NCI-H1417 treated with DMSO at 0.1 percent for 48 hours (cell line): ENCODE results near the gene KAZN.
A peak's percentile ranks its signal among the peaks of the same experiment; 100 is the strongest.

ENCODE experiments used
- DNase-seq: peaks from one replicate; lab custom pipeline; 2025; lab: John Stamatoyannopoulos, UW

The KAZN gene

DNA sequence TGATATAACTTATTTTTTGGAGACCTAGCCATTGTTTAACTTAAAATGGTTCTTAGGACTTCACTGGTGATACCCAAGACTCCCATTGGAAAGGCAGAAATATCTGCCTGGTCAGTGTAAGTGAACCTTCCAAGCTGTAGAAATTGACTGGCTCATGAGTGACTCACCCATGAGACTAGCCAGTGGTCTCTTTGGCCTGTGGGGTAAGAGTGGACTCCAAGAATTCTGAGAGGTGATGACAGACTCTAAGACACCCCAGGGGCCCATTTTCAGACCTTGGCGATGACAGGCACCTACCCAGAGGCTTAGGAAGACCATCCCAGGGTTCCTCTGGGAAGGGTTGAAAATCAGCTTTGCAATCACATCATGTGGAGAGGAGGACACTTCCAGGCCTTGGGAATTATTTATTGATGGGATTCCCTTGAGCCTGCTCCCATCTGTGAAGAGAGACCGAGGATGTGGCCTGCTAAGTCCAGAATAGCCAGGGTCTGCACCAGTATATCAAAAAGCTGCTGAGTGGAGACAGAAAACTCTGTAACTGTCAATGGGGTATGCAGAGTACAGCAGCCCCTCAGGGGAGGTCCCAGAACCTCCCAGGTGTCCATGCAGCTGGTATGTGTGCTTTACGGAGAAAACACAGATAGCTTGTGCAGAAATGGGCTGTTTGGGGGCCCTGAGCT is 78.9 kb downstream of the KAZN start:
- no peak for DNase-seq

GRCh38 chr1:14678011-14678638 is 79.6 kb downstream of the KAZN start:
- DNase-seq: no peak

- no peak for DNase-seq
Measured at GRCh38 chr1:14679027-14679688, 80.7 kb downstream of the KAZN start.

DNA sequence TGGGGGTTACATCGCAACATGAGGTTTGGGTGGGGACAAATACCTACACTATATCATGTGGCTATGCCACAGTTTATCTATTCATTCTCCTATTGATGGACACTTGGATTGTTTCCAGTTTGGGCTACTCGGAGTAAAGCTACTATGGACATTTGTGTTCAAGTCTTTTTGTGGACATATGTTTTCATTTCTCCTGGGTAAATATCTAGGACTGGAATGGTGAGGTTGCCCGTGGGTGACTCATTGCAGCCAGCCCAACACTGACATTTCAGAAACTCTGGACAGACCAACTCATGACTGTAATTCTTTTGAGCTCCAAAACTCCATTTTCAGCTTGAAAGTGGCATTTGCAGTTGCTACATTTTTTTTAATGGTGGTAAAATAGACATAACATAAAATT is 82.7 kb downstream of the KAZN start:
- DNase-seq: no peak

DNA sequence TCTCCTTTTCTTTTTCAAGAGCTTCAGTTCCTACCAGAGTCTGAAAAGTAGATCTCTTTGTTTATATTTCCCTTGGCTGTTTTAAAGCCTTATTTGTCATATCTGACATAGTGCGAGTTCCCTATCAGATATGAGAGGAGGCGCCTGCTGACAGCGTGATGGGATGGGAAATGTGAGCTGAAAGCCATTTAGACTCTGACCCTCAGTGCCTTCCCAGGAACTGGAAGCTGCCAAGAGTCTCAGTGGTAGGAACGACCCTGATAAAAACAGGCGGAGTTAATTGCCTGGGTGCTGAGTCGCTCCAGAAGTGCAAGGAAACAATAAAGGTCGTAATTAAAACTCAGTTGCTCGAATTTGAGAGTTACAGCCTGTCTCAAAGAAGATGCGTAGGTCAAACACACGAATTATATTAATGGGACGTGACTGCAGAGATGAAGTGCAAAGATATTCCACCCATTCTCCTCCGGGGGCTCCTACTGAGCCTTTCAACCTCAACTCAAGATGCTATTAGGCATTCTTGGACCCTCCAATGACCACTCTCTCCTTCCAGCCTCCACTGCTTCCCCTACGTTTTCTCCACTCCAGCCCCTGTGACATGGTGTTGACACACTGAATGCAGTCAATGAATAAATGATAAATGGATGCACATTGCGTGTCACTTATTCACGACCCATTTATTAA is 84.6 kb downstream of the KAZN start:
- DNase-seq: no peak

DNA sequence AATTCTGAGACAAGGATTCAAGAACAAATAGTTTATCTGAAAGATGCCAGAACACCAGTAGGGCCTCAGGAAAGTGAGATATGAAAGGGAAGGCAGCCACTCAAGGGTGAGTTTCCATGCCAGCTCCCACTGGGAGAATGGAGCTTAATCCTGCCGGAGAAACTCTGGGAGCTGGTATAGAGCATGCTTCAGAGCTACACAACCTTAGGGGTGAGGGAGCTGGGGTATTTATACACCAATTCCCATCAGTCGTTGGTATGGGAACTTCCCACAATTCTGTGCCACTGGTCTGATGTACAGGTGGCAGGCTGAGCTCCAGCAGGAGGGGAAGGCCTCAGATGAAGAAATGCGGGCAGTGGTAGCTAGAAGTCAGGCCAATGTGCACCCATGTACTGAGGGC is 86.6 kb downstream of the KAZN start:
- no peak for DNase-seq

- DNase-seq: no peak
Measured at GRCh38 chr1:14686701-14687100, 88.2 kb downstream of the KAZN start.

DNA sequence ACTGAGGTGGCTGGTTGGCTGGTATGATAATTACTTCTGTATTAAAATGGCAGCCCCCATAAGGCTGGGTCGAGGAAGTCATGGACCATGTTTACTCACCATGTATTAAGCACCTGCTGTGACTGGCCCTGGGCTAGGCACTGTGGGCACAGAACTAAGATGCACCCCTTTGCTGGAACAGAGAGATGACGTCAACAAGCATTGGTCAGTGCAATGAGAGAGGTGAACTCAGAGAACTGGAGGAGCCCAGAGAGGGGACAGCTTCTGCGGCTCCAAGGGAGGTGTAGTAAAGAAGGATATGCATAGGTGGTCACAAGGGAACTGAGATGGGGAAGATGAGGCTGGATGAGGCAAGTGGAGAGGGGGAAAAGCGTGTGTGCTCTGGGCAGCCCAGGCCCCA is 88.7 kb downstream of the KAZN start:
- DNase-seq: no peak

DNA sequence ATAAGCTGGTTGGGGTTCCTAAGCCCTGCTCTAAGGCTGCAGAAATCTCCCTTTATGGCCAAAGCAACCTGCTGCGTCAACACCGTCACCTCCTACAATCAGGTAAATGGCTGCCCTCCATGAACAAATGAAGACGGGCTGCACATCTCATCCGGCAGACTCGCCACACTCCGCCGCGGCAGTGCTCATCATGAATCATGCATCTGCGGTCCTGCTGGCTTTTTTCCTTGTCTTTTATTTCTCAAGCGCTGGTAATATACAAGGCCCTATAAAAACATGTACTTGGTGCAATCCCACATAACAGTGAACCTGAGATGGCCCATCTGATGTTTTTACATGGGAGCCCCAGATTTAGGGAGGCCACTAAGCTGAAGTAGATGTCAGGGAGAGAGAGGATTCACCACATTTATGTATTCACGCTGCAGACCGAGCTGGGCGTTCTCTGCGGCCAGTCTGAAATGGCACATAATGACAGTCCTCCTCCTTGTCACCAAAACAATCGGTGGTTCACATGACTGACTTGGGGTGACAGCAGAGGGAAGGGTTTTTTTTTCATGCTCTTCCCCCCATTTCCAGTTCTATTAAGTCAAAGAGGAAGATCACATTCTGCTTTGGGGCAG is 91.6 kb downstream of the KAZN start:
- DNase-seq: no peak

DNA sequence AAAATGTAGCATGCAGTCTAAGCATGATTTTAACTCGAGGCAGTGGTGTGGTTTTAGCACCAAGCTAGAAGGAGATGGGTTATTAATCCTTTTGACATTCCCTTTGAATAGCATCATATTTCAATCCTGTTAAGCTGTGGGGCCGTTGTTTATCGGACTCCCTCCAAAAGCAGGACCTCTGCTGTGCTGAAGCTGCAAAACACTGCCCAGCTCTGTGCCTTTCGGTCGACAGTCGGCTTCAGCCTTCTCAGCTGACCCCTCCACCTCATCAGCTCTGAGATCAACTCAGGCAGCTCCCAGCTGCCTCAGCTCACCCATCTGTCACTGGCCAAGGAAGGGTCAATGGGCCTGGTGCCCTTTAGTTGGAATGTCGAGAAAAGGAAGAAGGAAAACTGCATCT is 95.5 kb downstream of the KAZN start:
- DNase-seq: no peak

- no peak for DNase-seq
Measured at GRCh38 chr1:14694589-14694988, 96.1 kb downstream of the KAZN start.

DNA sequence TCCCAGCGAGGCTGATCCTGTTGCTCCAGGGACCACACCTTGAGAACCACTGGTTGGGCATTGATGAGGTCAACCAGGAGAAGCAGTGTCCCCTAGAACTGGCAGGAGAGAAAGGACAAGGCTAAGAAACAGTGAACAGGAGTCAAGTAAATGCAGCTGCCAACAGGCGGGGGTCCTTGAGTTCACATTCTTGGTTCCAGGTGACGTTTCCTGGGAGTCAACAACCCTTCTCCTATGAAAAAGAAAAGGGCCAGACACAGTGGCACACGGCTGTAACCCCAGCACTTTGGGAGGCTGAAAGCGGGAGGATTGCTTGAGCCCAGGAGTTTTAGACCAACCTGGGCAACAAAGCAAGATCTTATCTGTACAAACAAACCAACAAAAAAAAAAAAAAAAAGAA is 98.3 kb downstream of the KAZN start:
- no peak for DNase-seq

DNA sequence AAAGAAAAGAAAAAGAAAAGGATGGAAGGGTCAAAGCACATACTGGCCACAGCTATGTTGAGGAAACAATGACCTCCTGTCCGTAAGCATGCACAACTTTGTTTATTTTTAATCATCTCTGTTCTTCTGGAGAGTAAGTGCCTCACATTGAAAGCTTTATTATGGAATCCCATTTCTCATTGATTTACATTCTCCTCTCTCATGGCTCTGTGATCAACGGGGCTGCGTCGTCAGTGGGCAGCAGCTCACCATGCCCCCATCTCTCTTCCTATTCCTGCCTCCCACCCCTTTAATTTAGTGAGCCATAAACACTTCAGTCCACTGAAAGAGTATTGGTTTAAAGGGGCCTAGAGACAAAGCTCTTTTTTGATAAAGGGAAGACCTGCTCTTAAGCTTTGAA is 98.9 kb downstream of the KAZN start:
- no peak for DNase-seq

DNA sequence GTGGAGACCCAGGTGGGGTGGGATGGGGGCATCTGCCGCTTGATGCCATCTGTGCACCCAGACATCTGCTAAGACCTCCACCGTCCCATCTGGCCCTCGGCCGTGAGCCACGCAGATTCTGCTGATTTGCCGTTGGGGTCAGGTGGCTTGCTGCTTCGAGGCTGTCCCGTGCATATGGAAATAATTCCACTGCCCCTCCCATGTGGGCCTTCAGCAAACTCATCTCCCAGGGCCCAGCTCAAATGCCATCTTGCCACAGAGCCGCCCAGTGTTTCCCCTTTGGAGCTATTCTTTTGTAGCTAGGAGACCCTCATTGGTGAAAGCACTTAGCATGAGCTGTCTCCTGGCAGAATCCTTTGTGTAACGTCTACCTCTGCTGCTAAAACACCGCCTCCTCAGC is 99.8 kb downstream of the KAZN start:
- no peak for DNase-seq

GRCh38 chr1:14699620-14700019 is 101.1 kb downstream of the KAZN start:
- DNase-seq: no peak

DNA sequence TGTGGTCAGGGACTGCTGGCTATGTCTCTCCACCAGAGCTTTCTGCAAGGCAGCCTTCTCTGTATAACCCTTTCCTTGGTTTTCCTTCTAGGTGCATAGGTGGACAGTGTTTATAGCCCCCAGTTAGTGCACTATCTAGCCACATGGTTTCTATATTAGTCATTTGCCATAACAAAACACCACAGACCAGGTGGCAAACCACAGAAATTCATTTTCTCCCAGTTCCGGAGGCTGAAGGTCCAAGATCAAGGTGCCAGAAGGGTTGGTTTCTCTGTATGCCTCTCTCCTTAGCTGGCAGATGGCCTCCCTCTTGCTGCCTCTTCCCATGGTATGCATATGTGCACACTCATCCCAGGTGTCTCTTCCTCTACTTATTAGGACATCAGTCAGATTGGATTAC is 106.4 kb downstream of the KAZN start:
- DNase-seq: no peak

- DNase-seq: no peak
Measured at GRCh38 chr1:14705824-14706223, 107.3 kb downstream of the KAZN start.

DNA sequence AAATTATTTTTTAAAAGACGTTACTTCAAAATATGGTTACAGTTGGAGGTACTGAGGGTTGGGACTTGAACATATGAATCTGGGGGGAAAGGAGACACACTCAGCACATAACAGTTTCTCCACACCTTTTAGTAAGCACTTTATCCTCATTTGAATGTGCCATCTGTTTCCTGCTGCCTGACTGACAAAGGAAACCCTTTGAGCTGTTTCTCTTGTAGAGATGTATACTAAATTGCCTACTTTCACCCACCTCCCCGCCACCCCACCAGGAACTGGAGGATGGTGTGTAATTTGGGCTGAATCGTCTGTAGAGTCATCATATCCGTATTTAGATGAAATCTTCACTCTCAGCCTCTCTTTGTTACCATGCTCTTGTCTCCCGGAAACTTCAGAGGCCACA is 108.1 kb downstream of the KAZN start:
- no peak for DNase-seq

DNA sequence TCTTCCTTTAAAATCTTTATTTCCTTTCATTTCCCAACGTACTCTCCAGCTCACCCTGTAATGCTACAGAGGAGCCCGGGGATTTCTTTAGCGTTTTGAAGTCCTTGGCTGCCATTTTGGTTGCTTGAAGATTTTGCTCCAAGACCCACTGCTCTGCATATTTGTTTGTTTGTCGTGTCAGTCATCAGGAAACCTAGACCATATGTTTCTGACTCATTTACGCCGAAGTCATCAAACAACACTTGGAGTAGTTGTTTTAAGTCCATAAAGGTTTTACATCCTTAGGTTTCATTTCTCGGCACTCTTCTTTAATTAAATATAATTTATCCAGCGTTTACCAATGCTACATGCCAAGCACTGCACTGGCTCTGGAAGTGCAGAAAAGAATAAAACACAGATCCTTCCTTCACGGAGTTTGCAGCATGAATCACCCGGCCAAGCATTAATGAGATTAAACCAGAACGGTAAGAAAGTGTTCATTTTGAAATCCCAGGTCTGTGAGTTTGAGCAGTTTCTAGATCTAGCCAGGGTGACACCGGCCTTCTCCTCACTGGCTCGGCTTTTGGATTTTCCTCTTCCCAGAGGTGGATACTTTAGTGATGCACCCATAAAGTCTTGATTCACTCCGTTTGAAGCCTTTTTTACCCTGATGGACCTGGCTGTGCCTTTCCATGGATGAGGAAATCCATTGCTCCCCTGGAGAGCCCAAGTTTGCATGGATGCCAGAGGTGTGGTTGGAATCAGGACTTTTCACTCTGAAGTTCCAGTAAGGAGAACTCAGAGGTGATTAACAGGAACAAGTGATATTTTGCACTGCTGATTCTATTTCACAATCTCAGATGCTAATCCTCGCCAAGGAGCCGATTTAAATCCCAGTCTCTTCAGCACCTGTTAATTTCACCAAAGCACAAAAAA is 109.3 kb downstream of the KAZN start:
- no peak for DNase-seq

DNA sequence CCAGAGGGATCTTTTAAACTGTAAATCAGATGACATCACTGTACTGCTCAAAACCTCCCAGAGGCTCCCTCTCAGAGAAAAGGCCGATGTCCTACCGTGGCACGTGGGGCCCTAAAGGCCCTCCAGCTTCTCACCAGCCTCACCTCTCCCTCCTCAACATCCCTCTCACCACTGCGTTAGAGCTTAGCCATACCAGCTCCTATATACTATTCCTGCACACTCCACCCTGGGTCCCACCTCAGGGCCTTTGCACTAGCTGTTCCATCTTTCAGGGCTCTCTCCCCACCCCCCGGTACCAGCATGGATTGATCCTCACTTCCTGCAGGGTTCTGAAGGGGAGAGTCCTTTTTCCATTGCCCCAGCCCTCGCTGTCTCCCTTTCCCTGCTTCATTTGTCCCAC is 111.8 kb downstream of the KAZN start:
- DNase-seq: no peak

DNA sequence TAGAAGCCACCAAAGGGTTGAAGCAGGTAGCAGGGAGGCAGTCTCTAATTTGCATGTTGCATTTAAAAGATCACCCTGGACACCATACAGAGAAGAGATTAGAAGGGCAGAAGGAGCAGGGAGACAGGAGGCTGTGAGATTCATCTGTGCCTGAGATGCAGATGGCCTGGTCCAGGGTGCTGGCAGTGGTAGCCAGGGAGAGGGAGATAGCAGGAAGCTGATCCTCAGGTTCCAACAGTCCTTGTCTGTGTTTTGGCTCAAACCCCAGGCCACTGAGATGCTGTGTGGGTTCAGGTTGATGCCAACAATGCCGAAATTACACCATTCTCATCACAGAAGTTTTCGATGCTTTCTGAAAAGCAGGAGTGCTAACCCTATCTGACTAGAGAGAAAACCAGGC is 113.7 kb downstream of the KAZN start:
- DNase-seq: no peak

- peak; percentile 42 for DNase-seq
Measured at GRCh38 chr1:14713077-14713476, 114.6 kb downstream of the KAZN start.
